ENCODE measurements around the gene TYMS.

Gene TYMS

DNA sequence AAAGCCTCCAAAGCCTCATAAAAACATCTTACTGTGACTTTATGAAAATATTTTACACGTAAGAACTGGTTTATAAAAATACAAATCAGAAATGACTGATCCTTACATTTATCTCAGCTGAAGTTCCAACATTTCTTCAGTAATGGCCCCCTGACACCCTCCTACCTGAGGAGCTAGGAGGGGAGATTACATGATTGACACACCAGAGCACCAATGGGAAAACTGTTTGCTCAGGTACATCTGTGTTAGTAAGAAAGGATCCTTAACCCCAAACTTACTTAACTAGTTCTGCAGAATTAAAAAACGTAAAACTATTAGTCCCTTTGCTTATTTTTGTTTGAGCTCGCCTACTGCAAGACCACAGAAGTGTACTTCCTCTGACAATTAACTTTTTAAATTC is 28.0 kb downstream of the TYMS start:
- TF ChIP-seq, protein P1, sequence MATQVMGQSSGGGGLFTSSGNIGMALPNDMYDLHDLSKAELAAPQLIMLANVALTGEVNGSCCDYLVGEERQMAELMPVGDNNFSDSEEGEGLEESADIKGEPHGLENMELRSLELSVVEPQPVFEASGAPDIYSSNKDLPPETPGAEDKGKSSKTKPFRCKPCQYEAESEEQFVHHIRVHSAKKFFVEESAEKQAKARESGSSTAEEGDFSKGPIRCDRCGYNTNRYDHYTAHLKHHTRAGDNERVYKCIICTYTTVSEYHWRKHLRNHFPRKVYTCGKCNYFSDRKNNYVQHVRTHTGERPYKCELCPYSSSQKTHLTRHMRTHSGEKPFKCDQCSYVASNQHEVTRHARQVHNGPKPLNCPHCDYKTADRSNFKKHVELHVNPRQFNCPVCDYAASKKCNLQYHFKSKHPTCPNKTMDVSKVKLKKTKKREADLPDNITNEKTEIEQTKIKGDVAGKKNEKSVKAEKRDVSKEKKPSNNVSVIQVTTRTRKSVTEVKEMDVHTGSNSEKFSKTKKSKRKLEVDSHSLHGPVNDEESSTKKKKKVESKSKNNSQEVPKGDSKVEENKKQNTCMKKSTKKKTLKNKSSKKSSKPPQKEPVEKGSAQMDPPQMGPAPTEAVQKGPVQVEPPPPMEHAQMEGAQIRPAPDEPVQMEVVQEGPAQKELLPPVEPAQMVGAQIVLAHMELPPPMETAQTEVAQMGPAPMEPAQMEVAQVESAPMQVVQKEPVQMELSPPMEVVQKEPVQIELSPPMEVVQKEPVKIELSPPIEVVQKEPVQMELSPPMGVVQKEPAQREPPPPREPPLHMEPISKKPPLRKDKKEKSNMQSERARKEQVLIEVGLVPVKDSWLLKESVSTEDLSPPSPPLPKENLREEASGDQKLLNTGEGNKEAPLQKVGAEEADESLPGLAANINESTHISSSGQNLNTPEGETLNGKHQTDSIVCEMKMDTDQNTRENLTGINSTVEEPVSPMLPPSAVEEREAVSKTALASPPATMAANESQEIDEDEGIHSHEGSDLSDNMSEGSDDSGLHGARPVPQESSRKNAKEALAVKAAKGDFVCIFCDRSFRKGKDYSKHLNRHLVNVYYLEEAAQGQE (IDR thresholded peaks at IDR 0.05; ENCODE audit: insufficient read depth in 1 of 2, low read depth in 2 of 2, low read length in 2 of 2) = no peak
- TF ChIP-seq FOXP2 (optimal IDR thresholded peaks at IDR 0.05; ENCODE audit: borderline replicate concordance, extremely low read depth, extremely low read length, insufficient read depth) (no peak), SIN3A (IDR thresholded peaks at IDR 0.05; ENCODE audit: borderline replicate concordance, insufficient read depth, low read length) (no peak), POLR2AphosphoS5 (IDR thresholded peaks at IDR 0.05; ENCODE audit: low read depth, low read length) (no peak), TAF1 (IDR thresholded peaks at IDR 0.05; ENCODE audit: borderline replicate concordance, insufficient read depth, low read length) (no peak)

DNA sequence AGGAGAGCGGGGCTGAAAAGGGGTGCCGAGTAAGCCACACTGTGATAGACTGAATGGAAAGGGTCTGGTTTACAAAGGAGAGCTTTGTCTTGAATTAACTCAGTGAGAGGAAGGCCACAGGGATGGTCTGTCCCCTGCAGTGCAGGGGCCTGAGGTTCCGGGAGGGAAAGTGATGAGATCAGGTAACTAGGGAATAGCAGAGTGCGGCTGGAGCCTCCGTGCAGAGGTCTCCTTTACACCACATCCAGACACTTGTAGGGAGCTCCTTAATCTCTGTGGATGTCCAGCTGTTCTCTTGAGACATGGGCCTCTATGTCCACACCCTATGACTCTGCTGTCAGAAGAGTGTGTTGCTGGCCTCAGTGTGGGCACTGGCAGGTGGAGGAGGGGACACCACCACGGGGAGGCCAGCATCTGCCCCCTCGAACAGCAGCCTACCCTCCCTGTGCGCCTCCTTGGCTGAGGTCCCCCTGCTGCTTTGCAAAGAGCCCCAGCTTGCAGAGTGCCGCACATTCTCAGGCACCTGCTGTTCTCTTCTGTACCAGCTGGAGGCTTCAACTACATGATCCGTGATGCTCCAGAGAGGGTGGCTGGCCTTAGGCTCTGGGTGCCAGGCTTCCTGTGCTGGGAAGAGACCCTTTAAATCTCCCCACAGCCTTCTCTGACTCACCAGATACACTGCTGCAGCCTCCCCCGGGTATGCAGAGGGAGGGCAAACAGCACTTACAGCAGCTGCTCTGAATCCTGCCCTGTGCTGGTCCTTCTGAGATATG is 29.1 kb downstream of the TYMS start:
- TF ChIP-seq FOXP2 (optimal IDR thresholded peaks at IDR 0.05; ENCODE audit: borderline replicate concordance, extremely low read depth, extremely low read length, insufficient read depth) (no peak), TAF1 (IDR thresholded peaks at IDR 0.05; ENCODE audit: borderline replicate concordance, insufficient read depth, low read length) (no peak), POLR2AphosphoS5 (IDR thresholded peaks at IDR 0.05; ENCODE audit: low read depth, low read length) (no peak), SIN3A (IDR thresholded peaks at IDR 0.05; ENCODE audit: borderline replicate concordance, insufficient read depth, low read length) (no peak)
- TF ChIP-seq, protein P1 (IDR thresholded peaks at IDR 0.05; ENCODE audit: insufficient read depth in 1 of 2, low read depth in 2 of 2, low read length in 2 of 2) = no peak

DNA sequence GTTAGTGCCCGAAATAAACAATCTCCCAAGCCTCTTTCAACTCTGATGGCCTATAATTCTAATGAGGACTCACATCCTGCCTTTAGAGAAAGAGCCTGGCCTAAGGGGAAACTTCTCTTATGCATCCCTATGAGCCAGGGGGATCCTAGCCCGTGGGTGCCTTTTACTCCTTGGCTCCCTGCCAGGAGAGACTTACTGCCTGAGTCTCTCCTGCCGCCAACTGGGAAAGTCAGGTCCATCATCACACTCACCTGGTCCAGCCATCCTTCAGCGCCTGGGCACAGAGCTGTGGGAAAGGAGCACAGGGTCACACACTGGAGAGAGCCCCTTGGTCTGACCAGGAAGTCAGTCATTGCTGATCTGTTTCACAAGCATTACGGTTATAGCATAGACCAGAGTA is 30.9 kb downstream of the TYMS start:
- TF ChIP-seq FOXP2 (optimal IDR thresholded peaks at IDR 0.05; ENCODE audit: borderline replicate concordance, extremely low read depth, extremely low read length, insufficient read depth) = no peak
- no peak for TF ChIP-seq POLR2AphosphoS5 (IDR thresholded peaks at IDR 0.05; ENCODE audit: low read depth, low read length)
- no peak for TF ChIP-seq SIN3A (IDR thresholded peaks at IDR 0.05; ENCODE audit: borderline replicate concordance, insufficient read depth, low read length)
- TF ChIP-seq TAF1 (IDR thresholded peaks at IDR 0.05; ENCODE audit: borderline replicate concordance, insufficient read depth, low read length) = no peak
- TF ChIP-seq, protein P1 (IDR thresholded peaks at IDR 0.05; ENCODE audit: insufficient read depth in 1 of 2, low read depth in 2 of 2, low read length in 2 of 2) = no peak

DNA sequence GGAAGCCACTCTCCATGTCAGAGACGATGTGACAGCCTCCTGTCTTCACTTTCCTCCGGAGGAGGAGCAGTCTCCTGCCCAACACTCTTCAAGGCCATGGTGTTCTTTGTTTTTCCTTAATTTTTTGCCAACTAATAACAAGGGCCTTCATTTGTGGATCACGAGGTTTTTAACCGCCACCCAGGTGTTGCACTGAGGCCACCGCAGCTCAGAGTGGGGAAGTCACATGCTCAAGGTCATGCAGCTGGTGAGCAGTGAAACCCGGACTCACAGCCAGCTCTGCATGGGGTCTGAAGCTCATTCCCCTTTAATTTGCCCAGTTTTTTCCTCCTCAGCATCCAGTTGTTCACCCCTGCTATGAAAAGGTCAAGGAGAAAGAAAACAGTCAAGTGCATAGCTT is 35.4 kb downstream of the TYMS start:
- no peak for TF ChIP-seq FOXP2 (optimal IDR thresholded peaks at IDR 0.05; ENCODE audit: borderline replicate concordance, extremely low read depth, extremely low read length, insufficient read depth)

DNA sequence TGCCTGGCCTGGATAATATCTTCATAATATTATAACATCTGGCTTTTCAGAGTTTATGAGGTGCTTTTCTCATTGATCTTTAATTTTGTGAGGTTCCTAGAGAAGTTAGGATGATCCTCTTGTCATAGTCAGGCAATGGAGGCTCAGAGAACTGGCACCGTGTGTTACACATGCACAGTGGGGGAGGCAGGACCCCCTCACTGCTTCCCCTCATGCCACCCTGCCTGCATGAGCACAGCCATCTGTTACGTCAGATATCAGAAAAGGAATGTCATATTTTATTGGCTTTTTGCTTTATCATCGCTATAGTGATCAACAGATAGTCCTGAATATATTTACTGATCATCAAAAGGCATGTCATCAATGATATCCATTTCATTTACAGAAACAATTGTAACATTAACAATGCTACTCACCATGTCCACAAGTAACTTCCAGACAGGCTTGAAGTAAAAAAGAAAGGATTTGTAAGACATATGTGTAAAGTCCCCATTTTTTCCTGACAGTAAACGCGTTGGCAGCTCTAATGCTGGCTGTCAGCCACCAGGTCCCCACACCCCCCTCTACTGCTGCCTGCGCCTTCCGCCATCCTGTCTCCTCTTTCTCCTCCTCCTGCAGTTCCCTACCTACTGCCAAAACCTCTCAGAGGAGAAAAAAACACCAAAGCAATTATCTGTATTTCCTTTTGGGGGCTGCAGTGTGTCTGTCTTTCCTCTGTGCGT is 36.2 kb downstream of the TYMS start:
- TF ChIP-seq, protein P1 (IDR thresholded peaks at IDR 0.05; ENCODE audit: insufficient read depth in 1 of 2, low read depth in 2 of 2, low read length in 2 of 2) = no peak
- TF ChIP-seq TAF1 (IDR thresholded peaks at IDR 0.05; ENCODE audit: borderline replicate concordance, insufficient read depth, low read length) = no peak
- TF ChIP-seq SIN3A (IDR thresholded peaks at IDR 0.05; ENCODE audit: borderline replicate concordance, insufficient read depth, low read length) = no peak
- no peak for TF ChIP-seq FOXP2 (optimal IDR thresholded peaks at IDR 0.05; ENCODE audit: borderline replicate concordance, extremely low read depth, extremely low read length, insufficient read depth)
- no peak for TF ChIP-seq POLR2AphosphoS5 (IDR thresholded peaks at IDR 0.05; ENCODE audit: low read depth, low read length)
